ENCODE results near the gene SLC12A6. TPM values are rescaled to one million over a fixed set of nuclear protein-coding genes. Genes with fewer than 3 reads are reported as not detected.

The SLC12A6 gene
- polyA plus RNA-seq, 2 donors = 16.1 to 21.5 TPM

DNA sequence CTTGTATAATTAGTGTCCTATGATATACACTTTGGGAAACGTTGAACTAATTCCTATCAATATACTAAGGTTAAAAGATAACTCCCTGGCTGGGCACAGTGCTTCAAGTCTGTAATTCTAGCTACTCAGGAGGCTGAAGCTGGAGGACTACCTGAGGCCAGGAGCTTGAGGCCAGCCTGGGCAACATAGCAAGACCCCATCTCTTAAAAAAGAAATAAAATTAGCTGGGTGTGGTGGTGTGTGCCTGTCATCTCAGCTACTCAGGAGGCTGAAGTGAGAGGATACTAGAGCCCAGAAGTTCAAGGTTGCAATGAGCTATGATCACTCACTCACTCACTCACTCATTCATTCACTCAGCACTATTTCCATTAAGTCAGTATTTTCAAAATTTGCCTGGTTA lies 55.2 kb downstream of the SLC12A6 start:
- WGBS, 2 donors = 87 to 98% methylated on average over 1 of the region's 1 CpG
- Histone ChIP-seq H3K4me1 (ENCODE audit: control insufficient read depth in 2 of 2, insufficient read depth in 2 of 2, low read length in 1 of 2) (no peaks in the 10 kb centered on the region), H3K4me3 (ENCODE audit: low read depth in 1 of 2, low read length in 2 of 2) (no peak overlapping the region), H3K9me3 (ENCODE audit: control insufficient read depth in 2 of 2, insufficient read depth in 1 of 2, low read depth in 1 of 2, low read length in 1 of 2) (no peaks in the 10 kb centered on the region), H3K27ac (ENCODE audit: low read depth in 2 of 2, low read length in 1 of 2) (no peak overlapping the region), H3K36me3 (ENCODE audit: control insufficient read depth in 2 of 2, insufficient read depth in 2 of 2, low read length in 1 of 2) (no peaks in the 10 kb centered on the region), H3K27me3 (ENCODE audit: control insufficient read depth in 1 of 2, insufficient read depth in 2 of 2, low read length in 2 of 2) (no peaks in the 10 kb centered on the region)

DNA sequence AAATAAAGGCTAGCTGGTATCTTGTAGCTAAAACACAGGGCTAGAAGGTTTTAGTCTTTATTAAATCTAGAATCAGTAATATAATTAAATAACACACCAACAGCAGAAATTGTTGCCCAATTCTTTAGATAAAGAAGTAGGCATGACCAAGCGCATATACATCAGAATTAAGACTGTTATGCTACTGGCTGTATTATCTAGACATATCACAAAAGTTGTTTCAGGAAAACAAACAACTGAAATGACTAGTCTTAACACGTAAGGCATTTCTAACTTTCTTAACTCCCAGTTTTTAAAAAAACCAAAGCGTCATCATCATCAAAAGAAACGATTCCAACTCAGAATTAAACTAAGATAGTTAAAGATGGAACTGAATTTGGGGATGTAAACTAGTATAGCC lies 57.4 kb downstream of the SLC12A6 start:
- H3K9me3 ChIP-seq (ENCODE audit: control insufficient read depth in 2 of 2, insufficient read depth in 1 of 2, low read depth in 1 of 2, low read length in 1 of 2) = no peaks in the 10 kb centered on the region
- H3K4me3 ChIP-seq (ENCODE audit: low read depth in 1 of 2, low read length in 2 of 2) = no peak overlapping the region
- no peaks in the 10 kb centered on the region for H3K27me3 ChIP-seq (ENCODE audit: control insufficient read depth in 1 of 2, insufficient read depth in 2 of 2, low read length in 2 of 2)
- WGBS, 2 donors = 56 to 69% methylated on average over 4 of the region's 4 CpGs
- H3K36me3 ChIP-seq (ENCODE audit: control insufficient read depth in 2 of 2, insufficient read depth in 2 of 2, low read length in 1 of 2) = no peaks in the 10 kb centered on the region
- H3K4me1 ChIP-seq (ENCODE audit: control insufficient read depth in 2 of 2, insufficient read depth in 2 of 2, low read length in 1 of 2) = no peaks in the 10 kb centered on the region
- H3K27ac ChIP-seq (ENCODE audit: low read depth in 2 of 2, low read length in 1 of 2) = no peak overlapping the region

DNA sequence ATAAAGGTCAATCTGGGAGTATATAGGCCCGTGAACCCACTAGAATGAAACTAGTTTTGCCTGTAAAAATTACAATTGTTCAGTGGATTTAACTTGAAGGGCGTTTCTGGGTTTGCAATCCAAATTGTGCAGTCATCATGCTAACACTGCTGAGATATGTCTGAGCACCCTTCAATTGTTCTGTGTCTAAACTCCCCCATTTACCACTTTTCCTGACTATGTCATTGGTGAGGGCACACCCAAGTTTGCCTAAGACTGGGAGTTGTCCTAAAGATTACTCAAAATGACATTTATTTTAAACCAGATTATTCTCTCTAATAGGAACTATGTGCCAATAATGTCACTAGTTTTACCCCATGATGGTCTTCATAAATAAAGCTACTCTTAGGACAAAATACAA lies 58.2 kb downstream of the SLC12A6 start:
- H3K27ac ChIP-seq (ENCODE audit: low read depth in 2 of 2, low read length in 1 of 2) = peak overlapping the region; percentile 64 to 82
- 63 to 65% methylated on average over 2 of the region's 2 CpGs for WGBS, 2 donors

DNA sequence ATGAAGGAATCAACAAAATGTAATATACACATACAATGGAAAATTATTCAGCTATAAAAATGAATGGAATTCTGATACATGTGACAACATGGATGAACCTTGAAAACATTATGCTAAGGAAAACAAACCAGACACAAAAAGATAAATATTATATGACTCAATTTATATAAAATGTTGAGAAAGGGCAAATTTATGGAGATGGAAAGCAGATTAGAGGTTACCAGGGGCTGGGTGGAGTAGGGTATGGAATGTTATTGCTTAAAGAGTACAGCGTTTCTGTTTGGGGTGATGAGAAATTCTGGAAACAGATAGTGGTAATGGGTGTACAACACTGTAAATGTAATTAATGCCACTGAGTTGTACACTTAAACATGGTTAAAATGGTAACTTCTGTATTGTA lies 61.9 kb downstream of the SLC12A6 start:
- no peaks in the 10 kb centered on the region for H3K9me3 ChIP-seq (ENCODE audit: control insufficient read depth in 2 of 2, insufficient read depth in 1 of 2, low read depth in 1 of 2, low read length in 1 of 2)
- H3K4me3 ChIP-seq (ENCODE audit: low read depth in 1 of 2, low read length in 2 of 2) = no peak overlapping the region
- H3K27ac ChIP-seq (ENCODE audit: low read depth in 2 of 2, low read length in 1 of 2) = no peak overlapping the region
- H3K36me3 ChIP-seq (ENCODE audit: control insufficient read depth in 2 of 2, insufficient read depth in 2 of 2, low read length in 1 of 2) = no peaks in the 10 kb centered on the region
- WGBS, 2 donors = 70 to 71% methylated on average over 1 of the region's 1 CpG
- H3K4me1 ChIP-seq (ENCODE audit: control insufficient read depth in 2 of 2, insufficient read depth in 2 of 2, low read length in 1 of 2) = no peaks in the 10 kb centered on the region
- H3K27me3 ChIP-seq (ENCODE audit: control insufficient read depth in 1 of 2, insufficient read depth in 2 of 2, low read length in 2 of 2) = no peaks in the 10 kb centered on the region

More for the DNA sequence above, 58.2 kb downstream of the SLC12A6 start:
- no peaks in the 10 kb centered on the region for H3K36me3 ChIP-seq (ENCODE audit: control insufficient read depth in 2 of 2, insufficient read depth in 2 of 2, low read length in 1 of 2)
- no peaks in the 10 kb centered on the region for H3K9me3 ChIP-seq (ENCODE audit: control insufficient read depth in 2 of 2, insufficient read depth in 1 of 2, low read depth in 1 of 2, low read length in 1 of 2)
- H3K27me3 ChIP-seq (ENCODE audit: control insufficient read depth in 1 of 2, insufficient read depth in 2 of 2, low read length in 2 of 2) = no peaks in the 10 kb centered on the region
- no peak overlapping the region for H3K4me3 ChIP-seq (ENCODE audit: low read depth in 1 of 2, low read length in 2 of 2)
- no peaks in the 10 kb centered on the region for H3K4me1 ChIP-seq (ENCODE audit: control insufficient read depth in 2 of 2, insufficient read depth in 2 of 2, low read length in 1 of 2)

DNA sequence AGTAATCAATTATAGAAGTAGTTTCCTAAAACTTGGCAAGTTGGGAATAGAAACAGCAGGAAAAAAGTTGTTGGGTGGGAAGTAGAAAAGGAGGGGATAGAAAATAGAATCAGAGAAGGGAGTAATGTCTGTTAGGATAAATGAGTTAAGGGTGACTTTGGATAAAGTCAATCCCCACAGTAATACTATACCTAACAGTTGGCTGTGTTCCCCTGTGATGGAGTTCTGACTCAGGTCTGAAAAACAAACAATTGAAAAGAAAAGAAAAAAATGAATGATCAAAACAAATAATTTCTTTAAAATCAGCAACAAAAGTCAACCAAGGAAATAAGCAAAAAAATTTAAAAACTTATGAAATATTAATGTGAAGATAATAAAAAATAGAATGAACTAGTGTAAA lies 62.4 kb downstream of the SLC12A6 start:
- Histone ChIP-seq H3K9me3 (ENCODE audit: control insufficient read depth in 2 of 2, insufficient read depth in 1 of 2, low read depth in 1 of 2, low read length in 1 of 2) (no peaks in the 10 kb centered on the region), H3K4me1 (ENCODE audit: control insufficient read depth in 2 of 2, insufficient read depth in 2 of 2, low read length in 1 of 2) (no peaks in the 10 kb centered on the region), H3K36me3 (ENCODE audit: control insufficient read depth in 2 of 2, insufficient read depth in 2 of 2, low read length in 1 of 2) (no peaks in the 10 kb centered on the region), H3K4me3 (ENCODE audit: low read depth in 1 of 2, low read length in 2 of 2) (no peak overlapping the region), H3K27ac (ENCODE audit: low read depth in 2 of 2, low read length in 1 of 2) (no peak overlapping the region), H3K27me3 (ENCODE audit: control insufficient read depth in 1 of 2, insufficient read depth in 2 of 2, low read length in 2 of 2) (no peaks in the 10 kb centered on the region)

DNA sequence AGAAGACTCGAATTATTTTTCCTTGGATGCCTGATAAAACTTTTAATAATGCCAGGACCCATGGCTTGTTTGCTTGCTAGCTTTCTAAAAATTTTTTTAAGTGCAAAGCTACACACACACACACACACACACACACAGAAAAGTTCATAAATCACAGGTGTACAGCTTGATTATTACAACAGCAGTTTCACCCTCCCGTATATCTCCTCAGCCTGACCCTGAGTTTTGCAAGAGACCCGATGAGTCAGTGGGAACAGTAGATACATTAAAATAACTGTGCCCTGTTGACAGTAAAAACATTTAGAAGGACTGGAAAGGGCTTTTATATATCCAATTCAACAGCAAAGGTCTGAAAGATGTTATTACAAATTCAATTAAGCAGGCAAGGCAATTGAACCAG lies 66.1 kb downstream of the SLC12A6 start:
- Histone ChIP-seq H3K36me3 (ENCODE audit: control insufficient read depth in 2 of 2, insufficient read depth in 2 of 2, low read length in 1 of 2) (no peaks in the 10 kb centered on the region), H3K4me1 (ENCODE audit: control insufficient read depth in 2 of 2, insufficient read depth in 2 of 2, low read length in 1 of 2) (no peaks in the 10 kb centered on the region), H3K27ac (ENCODE audit: low read depth in 2 of 2, low read length in 1 of 2) (no peak overlapping the region), H3K9me3 (ENCODE audit: control insufficient read depth in 2 of 2, insufficient read depth in 1 of 2, low read depth in 1 of 2, low read length in 1 of 2) (no peaks in the 10 kb centered on the region), H3K27me3 (ENCODE audit: control insufficient read depth in 1 of 2, insufficient read depth in 2 of 2, low read length in 2 of 2) (no peaks in the 10 kb centered on the region), H3K4me3 (ENCODE audit: low read depth in 1 of 2, low read length in 2 of 2) (no peak overlapping the region)
- 77% methylated on average over 3 of the region's 3 CpGs for WGBS, 2 donors

DNA sequence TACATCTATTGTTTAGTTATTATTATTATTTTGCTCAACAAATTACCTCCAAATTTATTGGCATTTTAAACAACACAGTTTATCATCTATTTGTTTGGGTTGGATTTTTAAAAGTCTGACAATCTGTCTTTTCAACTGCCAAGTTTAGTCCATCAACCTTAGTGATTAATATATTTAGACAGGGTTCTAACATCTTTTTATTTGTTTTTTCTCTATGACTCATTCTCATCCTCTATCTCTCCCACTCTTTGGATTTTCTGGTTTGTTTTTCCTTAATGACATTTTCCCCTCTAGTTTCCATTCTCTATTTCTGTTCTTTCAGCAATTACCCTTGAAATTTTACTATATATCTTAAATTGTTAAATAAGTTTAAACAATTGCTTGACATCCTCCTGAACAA lies 70.8 kb downstream of the SLC12A6 start:
- no peak overlapping the region for H3K27ac ChIP-seq (ENCODE audit: low read depth in 2 of 2, low read length in 1 of 2)
- H3K9me3 ChIP-seq (ENCODE audit: control insufficient read depth in 2 of 2, insufficient read depth in 1 of 2, low read depth in 1 of 2, low read length in 1 of 2) = no peaks in the 10 kb centered on the region
- no peaks in the 10 kb centered on the region for H3K27me3 ChIP-seq (ENCODE audit: control insufficient read depth in 1 of 2, insufficient read depth in 2 of 2, low read length in 2 of 2)
- no peaks in the 10 kb centered on the region for H3K4me1 ChIP-seq (ENCODE audit: control insufficient read depth in 2 of 2, insufficient read depth in 2 of 2, low read length in 1 of 2)
- no peak overlapping the region for H3K4me3 ChIP-seq (ENCODE audit: low read depth in 1 of 2, low read length in 2 of 2)
- H3K36me3 ChIP-seq (ENCODE audit: control insufficient read depth in 2 of 2, insufficient read depth in 2 of 2, low read length in 1 of 2) = peaks cover 0 to 3% of the 10 kb centered on the region in 2 donors

DNA sequence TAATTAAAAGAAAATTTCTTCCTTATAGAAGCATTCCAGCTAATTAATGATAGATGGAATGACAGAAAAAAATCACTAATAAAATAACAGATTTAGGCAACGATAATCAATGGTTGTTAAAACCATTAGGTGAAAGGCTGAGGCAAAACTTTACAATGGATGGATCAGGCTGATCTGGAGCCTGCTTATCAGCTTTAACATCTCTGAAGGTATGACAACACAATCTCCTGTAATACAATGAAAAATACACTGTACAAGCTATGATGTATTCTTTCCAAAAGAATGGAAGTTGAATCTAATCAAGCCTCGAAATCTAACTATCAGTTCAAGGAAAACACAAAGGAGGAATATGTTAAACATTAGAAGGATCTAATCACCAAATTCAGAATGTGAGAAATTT lies 73.5 kb downstream of the SLC12A6 start:
- H3K4me1 ChIP-seq (ENCODE audit: control insufficient read depth in 2 of 2, insufficient read depth in 2 of 2, low read length in 1 of 2) = no peaks in the 10 kb centered on the region
- H3K27me3 ChIP-seq (ENCODE audit: control insufficient read depth in 1 of 2, insufficient read depth in 2 of 2, low read length in 2 of 2) = no peaks in the 10 kb centered on the region
- 85 to 88% methylated on average over 2 of the region's 2 CpGs for WGBS, 2 donors
- no peaks in the 10 kb centered on the region for H3K9me3 ChIP-seq (ENCODE audit: control insufficient read depth in 2 of 2, insufficient read depth in 1 of 2, low read depth in 1 of 2, low read length in 1 of 2)
- H3K36me3 ChIP-seq (ENCODE audit: control insufficient read depth in 2 of 2, insufficient read depth in 2 of 2, low read length in 1 of 2) = peaks cover 0 to 3% of the 10 kb centered on the region in 2 donors
- no peak overlapping the region for H3K27ac ChIP-seq (ENCODE audit: low read depth in 2 of 2, low read length in 1 of 2)
- H3K4me3 ChIP-seq (ENCODE audit: low read depth in 1 of 2, low read length in 2 of 2) = no peak overlapping the region

DNA sequence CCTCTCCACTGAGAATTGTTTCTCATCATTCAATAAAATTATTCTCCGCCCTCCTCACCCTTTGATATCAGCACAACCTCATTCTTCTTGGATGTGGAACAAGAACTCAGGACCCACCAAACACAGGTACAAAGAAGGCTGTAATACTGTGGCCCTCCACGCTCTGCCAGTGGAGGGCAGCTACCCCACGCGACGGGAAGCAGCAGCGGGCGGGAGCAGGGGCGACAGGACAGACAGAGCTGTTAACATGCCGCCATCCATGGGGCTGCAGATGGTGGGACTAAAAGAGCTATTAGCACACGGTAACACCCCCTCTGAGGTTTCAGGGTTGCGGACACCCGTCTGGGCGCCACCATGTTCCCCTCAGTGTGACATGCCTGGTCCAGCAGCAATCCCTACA lies 75.2 kb downstream of the SLC12A6 start:
- peaks cover 3% of the 10 kb centered on the region in 2 donors for H3K36me3 ChIP-seq (ENCODE audit: control insufficient read depth in 2 of 2, insufficient read depth in 2 of 2, low read length in 1 of 2)
- H3K4me1 ChIP-seq (ENCODE audit: control insufficient read depth in 2 of 2, insufficient read depth in 2 of 2, low read length in 1 of 2) = no peaks in the 10 kb centered on the region
- H3K27ac ChIP-seq (ENCODE audit: low read depth in 2 of 2, low read length in 1 of 2) = no peak overlapping the region
- H3K4me3 ChIP-seq (ENCODE audit: low read depth in 1 of 2, low read length in 2 of 2) = no peak overlapping the region
- no peaks in the 10 kb centered on the region for H3K9me3 ChIP-seq (ENCODE audit: control insufficient read depth in 2 of 2, insufficient read depth in 1 of 2, low read depth in 1 of 2, low read length in 1 of 2)
- WGBS, 2 donors = 95 to 98% methylated on average over 13 of the region's 13 CpGs
- no peaks in the 10 kb centered on the region for H3K27me3 ChIP-seq (ENCODE audit: control insufficient read depth in 1 of 2, insufficient read depth in 2 of 2, low read length in 2 of 2)

DNA sequence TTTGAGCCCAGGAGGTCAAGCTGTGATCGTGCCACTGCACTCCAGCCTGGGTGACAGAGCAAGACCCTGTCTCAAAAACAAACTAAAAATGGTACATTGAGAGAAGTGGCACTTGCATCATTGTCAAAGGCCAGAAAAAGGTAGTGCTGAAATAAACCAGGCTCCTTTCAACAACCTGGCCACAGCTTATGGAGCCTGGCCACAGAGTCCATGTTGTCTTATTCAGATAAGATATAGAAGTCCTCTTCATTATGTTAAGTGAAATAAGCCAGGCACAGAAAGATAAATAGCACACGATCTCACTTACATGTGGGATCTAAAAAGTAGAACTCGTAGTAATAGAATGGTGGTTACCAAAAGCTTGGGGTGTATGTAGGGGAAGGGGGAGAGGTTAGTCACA lies 78.0 kb downstream of the SLC12A6 start:
- Histone ChIP-seq H3K36me3 (ENCODE audit: control insufficient read depth in 2 of 2, insufficient read depth in 2 of 2, low read length in 1 of 2) (peaks cover 3 to 8% of the 10 kb centered on the region in 2 donors), H3K4me1 (ENCODE audit: control insufficient read depth in 2 of 2, insufficient read depth in 2 of 2, low read length in 1 of 2) (no peaks in the 10 kb centered on the region), H3K4me3 (ENCODE audit: low read depth in 1 of 2, low read length in 2 of 2) (no peak overlapping the region), H3K27me3 (ENCODE audit: control insufficient read depth in 1 of 2, insufficient read depth in 2 of 2, low read length in 2 of 2) (no peaks in the 10 kb centered on the region), H3K27ac (ENCODE audit: low read depth in 2 of 2, low read length in 1 of 2) (no peak overlapping the region), H3K9me3 (ENCODE audit: control insufficient read depth in 2 of 2, insufficient read depth in 1 of 2, low read depth in 1 of 2, low read length in 1 of 2) (no peaks in the 10 kb centered on the region)
- WGBS, 2 donors = 89 to 95% methylated on average over 3 of the region's 3 CpGs

Data from esophagus (tissue), 2 donors.